SK-N-SH treated with all-trans-retinoic acid at 6 μM for 48 hours (cell line): ENCODE results near the gene SUDS3.

Experiments used
- ARNTL ChIP-seq: fragments of 450-650 bp; formaldehyde crosslinking; IDR thresholded peaks from 2 replicates; pipeline ENCODE4 v1.5.0; 2020; ENCODE audit warnings: low read depth, mild to moderate bottlenecking, moderate library complexity, borderline replicate concordance
- OSR1 ChIP-seq: fragments of 250-450 bp; sonication (Bioruptor Pico); IDR thresholded peaks from 2 replicates; pipeline ENCODE4 v1.8.0; 2022; ENCODE audit warnings: moderate library complexity, mild to moderate bottlenecking, inconsistent platforms
- PATZ1 ChIP-seq: fragments of 250-450 bp; sonication (Bioruptor Pico); IDR thresholded peaks from 2 replicates; pipeline ENCODE4 v1.8.0; 2020; ENCODE audit warnings: mild to moderate bottlenecking, moderate library complexity, borderline replicate concordance
- ZNF8 ChIP-seq: fragments of 450-650 bp; formaldehyde crosslinking; IDR thresholded peaks from 2 replicates; pipeline ENCODE4 v1.5.0; 2020; ENCODE audit warnings: mild to moderate bottlenecking, moderate library complexity

GRCh38 chr12:118359541-118359915 lies 16.8 kb upstream of the SUDS3 start:
- no peak for TF ChIP-seq ARNTL
- TF ChIP-seq PATZ1 = no peak
- TF ChIP-seq ZNF8 = no peak
- no peak for TF ChIP-seq OSR1 (CRISPR knock-in tag)
